ENCODE measurements around the gene RASAL2.

RASAL2 gene

GRCh38 chr1:178368208-178368607, 274.3 kb downstream of the RASAL2 start:
- Histone ChIP-seq H3K9me3 (no peaks in the 10 kb centered on the region), H3K4me1 (ENCODE audit: control insufficient read depth in 1 of 2, insufficient read depth in 1 of 2, low read depth in 1 of 2, low read length in 1 of 2) (peaks cover 0 to 13% of the 10 kb centered on the region in 2 experiments), H3K27ac (no peak overlapping the region), H3K27me3 (no peaks in the 10 kb centered on the region), H3K4me3 (ENCODE audit: low read depth in 1 of 2, low read length in 1 of 2) (no peak overlapping the region), H3K36me3 (no peaks in the 10 kb centered on the region)
- TF ChIP-seq CTCF (IDR thresholded peaks at IDR 0.05): no peak

GRCh38 chr1:178371235-178371634, 277.3 kb downstream of the RASAL2 start:
- Histone ChIP-seq H3K4me1 (ENCODE audit: control insufficient read depth in 1 of 2, insufficient read depth in 1 of 2, low read depth in 1 of 2, low read length in 1 of 2) (peaks cover 0 to 20% of the 10 kb centered on the region in 2 experiments), H3K36me3 (no peaks in the 10 kb centered on the region), H3K9me3 (no peaks in the 10 kb centered on the region), H3K4me3 (ENCODE audit: low read depth in 1 of 2, low read length in 1 of 2) (peak overlapping the region in 1 of 2 experiments; percentile 7), H3K27ac (no peak overlapping the region), H3K27me3 (no peaks in the 10 kb centered on the region)
- TF ChIP-seq CTCF (IDR thresholded peaks at IDR 0.05): no peak

GRCh38 chr1:178371933-178372388, 278.1 kb downstream of the RASAL2 start:
- H3K27me3 ChIP-seq: no peaks in the 10 kb centered on the region
- H3K9me3 ChIP-seq: no peaks in the 10 kb centered on the region
- no peaks in the 10 kb centered on the region for H3K36me3 ChIP-seq
- H3K4me1 ChIP-seq (ENCODE audit: control insufficient read depth in 1 of 2, insufficient read depth in 1 of 2, low read depth in 1 of 2, low read length in 1 of 2): peaks cover 0 to 20% of the 10 kb centered on the region in 2 experiments
- no peak for TF ChIP-seq CTCF (IDR thresholded peaks at IDR 0.05)
- H3K4me3 ChIP-seq (ENCODE audit: low read depth in 1 of 2, low read length in 1 of 2): no peak overlapping the region
- no peak overlapping the region for H3K27ac ChIP-seq

GRCh38 chr1:178374016-178374415, 280.1 kb downstream of the RASAL2 start:
- no peak overlapping the region for H3K27ac ChIP-seq
- no peak overlapping the region for H3K4me3 ChIP-seq (ENCODE audit: low read depth in 1 of 2, low read length in 1 of 2)
- H3K27me3 ChIP-seq: no peaks in the 10 kb centered on the region
- peaks cover 0 to 20% of the 10 kb centered on the region in 2 experiments for H3K4me1 ChIP-seq (ENCODE audit: control insufficient read depth in 1 of 2, insufficient read depth in 1 of 2, low read depth in 1 of 2, low read length in 1 of 2)
- TF ChIP-seq CTCF (IDR thresholded peaks at IDR 0.05): no peak
- H3K36me3 ChIP-seq: no peaks in the 10 kb centered on the region
- H3K9me3 ChIP-seq: no peaks in the 10 kb centered on the region

- Histone ChIP-seq H3K27ac (no peak overlapping the region), H3K27me3 (no peaks in the 10 kb centered on the region), H3K4me1 (ENCODE audit: control insufficient read depth in 1 of 2, insufficient read depth in 1 of 2, low read depth in 1 of 2, low read length in 1 of 2) (peaks cover 0 to 17% of the 10 kb centered on the region in 2 experiments), H3K4me3 (ENCODE audit: low read depth in 1 of 2, low read length in 1 of 2) (no peak overlapping the region), H3K36me3 (no peaks in the 10 kb centered on the region), H3K9me3 (no peaks in the 10 kb centered on the region)
- TF ChIP-seq CTCF (IDR thresholded peaks at IDR 0.05): no peak
Observed at GRCh38 chr1:178376008-178376407, 282.1 kb downstream of the RASAL2 start.

GRCh38 chr1:178379807-178380206, 285.9 kb downstream of the RASAL2 start:
- TF ChIP-seq CTCF (IDR thresholded peaks at IDR 0.05): no peak
- no peaks in the 10 kb centered on the region for H3K27me3 ChIP-seq
- H3K4me1 ChIP-seq (ENCODE audit: control insufficient read depth in 1 of 2, insufficient read depth in 1 of 2, low read depth in 1 of 2, low read length in 1 of 2): no peaks in the 10 kb centered on the region
- no peak overlapping the region for H3K4me3 ChIP-seq (ENCODE audit: low read depth in 1 of 2, low read length in 1 of 2)
- no peaks in the 10 kb centered on the region for H3K9me3 ChIP-seq
- H3K36me3 ChIP-seq: no peaks in the 10 kb centered on the region
- no peak overlapping the region for H3K27ac ChIP-seq

Data from neutrophil (primary cell).